PC-3 (cell line): Measurements from ENCODE around the gene SPSB1.

Experiments
- CTCF ChIP-seq: fragments of 300-600 bp; sonication (generic); conservative IDR thresholded peaks from 2 replicates; pipeline ENCODE4 v1.5.1; 2017; ENCODE audit warnings: antibody characterized with exemption, low read depth, mild to moderate bottlenecking, low read length
- EZH2 ChIP-seq: fragments of 300-600 bp; sonication (generic); IDR thresholded peaks from one replicate; pipeline ENCODE4 v1.6.1; 2017; ENCODE audit warnings: antibody characterized with exemption, mild to moderate bottlenecking, low read length; ENCODE audit not compliant: unreplicated experiment
- EZH2phosphoT487 ChIP-seq: fragments of 300-600 bp; sonication (generic); IDR thresholded peaks from 2 replicates; pipeline ENCODE4 v1.6.1; 2018; ENCODE audit warnings: mild to moderate bottlenecking, antibody characterized with exemption, low read length, borderline replicate concordance

GRCh38 chr1:9298282-9298681, 5.6 kb downstream of the SPSB1 start:
- TF ChIP-seq CTCF: no peak
- TF ChIP-seq EZH2phosphoT487: no peak
- TF ChIP-seq EZH2: no peak
